GM21786 (cell line): Measurements from ENCODE around the gene INPP5A.

Source experiments
- ATAC-seq: cut with Tn5 transposase; IDR thresholded peaks from one replicate; pipeline ENCODE4 v1.9.1; 2021; ENCODE audit not compliant: unreplicated experiment

INPP5A gene

DNA sequence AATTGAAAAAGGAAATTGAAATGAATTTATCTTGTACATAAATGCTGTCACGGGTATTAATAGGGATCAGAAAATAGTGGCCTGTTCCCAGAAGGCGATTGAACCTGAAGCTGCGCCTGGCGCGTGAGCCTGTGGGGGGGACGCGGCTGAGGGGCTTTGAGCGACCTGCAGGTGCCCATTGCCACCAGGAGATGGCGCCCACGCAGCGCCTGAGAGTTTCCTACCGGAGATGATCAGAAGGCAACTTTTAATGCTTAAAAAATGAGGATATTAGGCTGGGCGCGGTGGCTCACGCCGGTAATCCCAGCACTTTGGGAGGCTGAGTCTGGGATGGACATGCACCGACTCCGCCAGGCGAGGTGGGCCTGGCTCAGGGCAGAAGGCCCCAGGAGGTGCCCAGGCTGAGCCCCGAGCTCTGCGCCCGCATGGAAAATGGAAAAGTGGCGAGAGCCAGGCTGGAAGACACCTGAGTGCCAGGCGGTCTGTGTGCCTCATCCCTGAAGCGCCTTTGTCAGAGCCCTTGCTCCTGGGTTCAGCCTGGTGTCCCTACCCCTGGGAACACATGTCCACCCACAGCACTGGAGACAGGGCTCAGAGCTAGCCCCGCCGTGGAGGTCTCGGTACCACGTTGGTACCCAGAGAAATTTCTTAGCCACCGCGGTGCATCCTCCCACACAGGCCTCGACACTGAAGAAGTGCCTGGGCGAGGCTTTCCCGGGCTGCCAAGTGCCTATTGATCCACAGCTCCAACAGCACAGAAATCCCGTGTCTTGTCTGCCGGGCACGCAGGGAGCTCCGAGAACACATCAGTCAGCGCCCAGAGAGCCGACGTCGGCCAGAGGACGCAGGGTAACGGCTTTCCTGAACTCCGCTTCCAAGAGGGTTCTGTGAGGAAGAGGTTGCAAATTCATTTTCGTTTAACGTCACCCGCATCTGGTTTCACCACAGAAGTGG lies 117.4 kb downstream of the INPP5A start:
- no peak for ATAC-seq

DNA sequence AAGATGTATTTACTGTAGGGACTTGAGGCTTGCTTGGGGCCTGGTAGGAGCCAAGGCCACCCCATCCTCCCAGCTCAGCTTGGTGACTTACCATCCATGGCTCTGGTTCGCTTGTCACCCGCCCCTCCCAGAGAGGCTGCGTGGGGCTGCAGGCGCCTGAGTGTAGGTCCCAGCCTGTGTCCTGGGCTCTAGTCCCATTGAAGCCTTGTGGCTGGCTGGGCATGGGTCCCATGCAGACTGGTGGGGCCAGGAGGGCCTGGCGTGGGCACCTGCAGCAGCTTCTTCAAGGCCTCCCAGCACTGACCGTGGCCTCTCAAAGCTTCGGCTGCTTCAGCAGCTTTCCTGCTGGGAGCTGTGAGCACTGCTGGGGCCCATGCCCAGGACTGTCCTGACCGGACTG lies 118.1 kb downstream of the INPP5A start:
- ATAC-seq, result no peak

DNA sequence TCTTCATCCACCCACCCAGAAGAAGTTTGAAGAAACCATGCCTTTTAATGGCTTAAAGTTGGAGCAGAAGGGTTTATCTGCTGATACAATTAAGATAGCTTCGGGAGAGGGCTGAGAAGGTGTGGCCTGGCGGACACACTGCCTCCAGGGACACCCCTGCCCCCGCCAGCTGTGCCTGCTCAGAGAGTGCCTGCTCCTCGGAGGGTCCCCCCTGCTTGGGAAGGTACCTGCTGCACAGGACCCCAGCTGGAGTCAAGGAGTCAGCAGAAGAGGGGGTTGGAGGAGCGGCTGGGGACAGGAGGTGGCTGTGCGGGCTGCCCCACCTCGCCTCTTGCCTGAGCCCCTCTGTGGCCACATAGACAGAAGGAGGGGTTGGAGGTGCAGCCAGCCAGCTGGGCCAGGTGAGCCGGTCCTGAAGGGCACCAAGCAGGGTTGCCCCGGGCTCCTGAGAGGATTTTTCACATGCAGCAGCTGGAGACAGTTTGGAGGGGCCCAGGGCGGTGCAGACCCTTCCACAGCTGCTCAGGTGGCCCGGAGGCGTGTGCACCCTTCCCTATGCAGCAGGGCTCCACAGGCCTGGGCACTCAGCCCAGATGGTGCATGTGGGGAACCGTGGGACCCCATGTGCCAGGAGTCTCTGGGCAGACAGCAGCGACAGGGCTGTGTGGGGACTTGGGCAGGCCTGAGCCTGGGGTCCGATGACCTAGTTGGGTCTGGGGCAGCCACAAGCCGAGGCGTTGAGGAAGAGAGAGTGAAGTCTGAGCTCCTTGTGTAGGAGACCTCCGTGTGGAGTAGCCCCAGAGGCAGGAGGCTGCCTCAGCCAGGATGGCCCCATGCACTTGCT lies 118.9 kb downstream of the INPP5A start:
- ATAC-seq, result no peak

- no peak for ATAC-seq
Measured at GRCh38 chr10:132657127-132657706, 119.6 kb downstream of the INPP5A start.

- ATAC-seq, result no peak
Measured at GRCh38 chr10:132657748-132658147, 120.2 kb downstream of the INPP5A start.

DNA sequence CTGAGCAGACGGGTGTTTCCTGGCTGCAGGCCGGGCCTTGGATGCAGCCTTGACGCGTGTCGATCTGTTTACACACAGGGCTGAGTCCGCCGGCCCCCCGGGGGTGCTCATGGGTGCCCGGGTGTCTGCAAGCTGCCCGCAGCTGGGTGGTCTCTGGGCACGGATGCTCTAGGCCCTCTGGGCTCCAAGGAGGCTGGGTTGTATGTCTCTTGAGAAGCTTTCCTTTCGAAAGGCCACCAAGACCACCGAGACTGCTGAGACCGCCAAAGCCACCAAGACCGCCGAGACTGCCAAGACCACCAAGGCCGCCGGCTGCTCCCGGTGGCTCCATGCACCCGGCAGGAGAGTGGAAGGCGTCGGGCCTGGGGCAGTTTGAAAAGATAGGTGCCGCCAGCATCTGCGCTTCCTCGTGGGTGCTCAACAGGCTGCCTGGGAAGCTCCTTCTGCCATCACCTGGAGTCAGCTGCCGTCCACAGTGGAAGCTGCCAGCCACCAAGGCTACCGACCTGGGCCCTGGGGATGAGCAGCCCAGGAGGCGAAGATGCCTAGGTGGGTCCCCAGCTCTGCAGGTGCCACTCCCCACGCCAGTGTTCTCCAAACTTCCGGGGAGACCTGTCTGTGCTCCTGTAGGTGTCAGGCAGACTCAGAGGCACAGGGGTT lies 121.1 kb downstream of the INPP5A start:
- no peak for ATAC-seq

DNA sequence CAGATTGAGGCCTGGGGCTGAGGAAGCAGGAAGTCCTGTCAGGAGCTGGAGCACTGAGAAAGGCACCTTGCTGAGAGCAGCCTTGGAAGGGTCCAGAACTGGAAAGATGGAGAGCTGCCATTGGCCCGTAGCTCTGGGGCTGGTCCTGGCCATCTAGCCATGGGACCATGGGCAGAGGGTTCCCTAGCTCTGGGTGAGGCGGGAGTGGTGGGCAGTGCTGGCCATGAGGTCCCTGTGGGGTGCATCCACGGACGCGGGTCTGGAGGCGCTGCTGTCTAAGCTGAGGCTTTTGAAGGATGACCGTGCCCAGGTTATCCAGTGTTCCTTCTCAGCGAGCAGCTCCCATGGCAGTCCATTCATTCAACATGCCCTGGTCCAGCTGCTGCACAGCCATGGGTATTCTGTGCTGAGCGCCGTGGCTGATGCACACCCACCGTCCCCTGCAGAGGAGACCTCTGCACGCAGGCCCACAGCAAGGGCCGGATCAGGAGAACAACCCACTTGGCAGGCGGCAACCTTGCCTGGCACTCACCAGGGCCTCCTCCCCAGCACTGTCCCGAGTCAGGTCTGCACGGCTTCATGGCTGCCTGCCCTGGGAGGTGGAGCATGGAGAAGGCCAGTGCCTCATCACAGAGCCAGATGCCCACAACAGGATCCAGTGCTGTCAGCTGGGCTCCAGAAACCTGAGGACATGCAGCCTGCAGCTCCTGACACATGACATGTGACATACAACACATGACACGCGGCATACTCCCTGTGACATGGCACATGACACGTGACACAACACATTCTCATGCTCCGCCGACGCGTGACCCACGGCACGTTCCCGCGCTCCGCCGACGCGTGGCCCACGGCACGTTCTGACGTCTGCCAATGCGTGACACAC lies 121.9 kb downstream of the INPP5A start:
- ATAC-seq, result no peak

DNA sequence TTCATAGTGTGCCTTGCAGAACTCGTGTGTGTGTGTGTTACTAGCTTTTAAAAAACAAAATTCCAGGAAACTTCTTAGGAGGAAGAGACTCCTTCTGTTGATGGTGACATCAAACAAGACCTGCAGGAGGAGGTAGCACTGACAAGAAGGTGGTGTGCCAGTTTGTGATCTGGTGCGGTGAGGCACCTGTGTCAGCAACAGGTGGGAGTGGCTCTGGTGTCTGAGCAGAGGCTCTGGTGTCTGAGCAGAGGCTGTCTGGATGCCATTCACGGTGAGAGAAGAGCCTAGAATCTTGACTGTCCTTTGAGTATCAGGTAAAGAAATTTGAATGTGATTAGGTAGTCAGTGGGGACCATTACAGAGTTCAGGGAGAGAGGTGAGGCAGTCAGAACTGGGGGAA lies 122.8 kb downstream of the INPP5A start:
- ATAC-seq, result no peak

DNA sequence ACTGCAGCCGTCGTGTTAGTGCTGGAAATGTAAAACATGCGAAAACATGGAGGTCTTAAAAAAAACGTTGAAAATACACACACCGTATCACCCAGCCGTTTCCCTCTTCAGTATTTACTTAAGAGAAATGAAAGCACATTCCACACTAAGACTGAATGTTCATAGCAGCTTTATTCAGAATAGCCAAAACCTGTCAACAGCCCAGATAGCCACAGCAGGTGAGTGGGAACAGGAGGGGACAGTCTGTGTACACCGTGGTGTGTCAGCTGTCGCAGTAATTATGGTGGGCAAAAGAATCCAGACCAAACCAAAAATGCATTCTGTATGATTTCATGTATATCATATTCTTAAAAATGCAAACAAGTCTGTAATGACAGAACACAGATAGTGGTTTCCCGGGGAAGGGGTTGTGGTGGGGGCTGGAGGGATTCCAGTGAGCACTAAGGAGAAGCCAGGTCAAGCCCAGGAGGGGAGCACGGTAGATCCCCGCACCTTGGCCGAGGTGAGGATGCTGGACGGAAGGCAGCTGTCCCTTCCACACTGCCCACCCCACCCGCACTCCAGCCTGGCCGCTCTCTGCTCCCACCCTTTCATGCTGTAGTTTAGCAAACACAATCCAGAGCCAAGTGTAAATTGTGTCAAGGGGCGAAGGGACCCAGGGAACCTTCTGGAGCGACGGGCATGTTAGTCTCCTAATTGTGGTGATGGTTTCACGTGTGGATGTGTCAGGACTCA lies 124.8 kb downstream of the INPP5A start:
- no peak for ATAC-seq

DNA sequence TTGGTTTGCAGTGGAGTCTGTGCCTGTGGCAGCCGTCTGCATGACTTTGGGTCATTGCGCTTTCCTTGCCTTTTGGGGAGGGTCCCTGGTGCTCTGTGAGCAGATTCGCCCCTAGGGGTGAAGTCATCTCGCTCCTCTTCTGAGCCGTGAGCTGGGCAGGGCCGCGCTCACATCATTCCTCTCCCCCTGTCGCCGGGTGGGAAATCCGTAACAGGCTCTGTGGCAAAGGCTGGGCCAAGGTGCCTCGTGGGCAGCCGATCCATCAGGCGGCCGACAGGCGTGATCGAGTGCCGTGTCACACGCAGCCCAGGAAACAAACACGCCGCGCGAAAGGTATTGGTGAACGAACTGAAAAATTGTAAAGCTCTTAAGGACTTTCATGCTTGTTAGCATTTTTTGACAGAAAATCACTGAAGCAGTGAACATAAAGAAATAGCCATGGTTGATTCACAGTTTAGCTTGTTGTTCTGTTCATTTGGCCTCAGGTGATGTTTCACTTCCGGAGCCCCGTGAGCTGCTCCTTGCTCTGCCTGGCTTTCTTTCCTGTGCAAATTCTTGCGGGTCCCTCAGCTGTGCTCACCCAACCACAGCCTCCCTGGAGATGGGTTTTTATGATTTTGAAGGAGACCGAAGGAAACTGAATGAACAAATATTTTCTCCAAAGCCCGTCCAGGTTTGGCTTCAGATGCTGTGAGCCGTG lies 126.2 kb downstream of the INPP5A start:
- ATAC-seq, result no peak

DNA sequence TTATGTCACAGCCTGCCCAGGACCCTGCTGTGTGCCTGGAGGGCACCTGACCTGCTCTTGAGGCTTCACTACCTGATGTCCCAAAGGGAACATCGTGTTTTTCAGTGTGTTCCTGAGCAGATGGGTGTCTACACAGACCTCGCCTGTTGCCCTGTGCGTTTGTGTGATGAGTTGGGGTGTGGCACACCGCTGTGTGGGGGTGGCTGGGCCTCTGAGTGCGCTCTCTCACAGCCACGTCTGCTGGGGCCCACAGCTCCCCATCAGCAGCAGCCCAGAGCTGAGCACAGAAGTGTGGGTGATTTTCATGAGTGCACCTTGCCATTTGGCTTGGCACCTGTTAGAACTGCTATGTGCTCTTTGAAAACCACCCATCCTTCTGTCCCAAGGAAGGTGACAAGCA lies 126.8 kb downstream of the INPP5A start:
- no peak for ATAC-seq

- ATAC-seq, result no peak
Measured at GRCh38 chr10:132664883-132665282, 127.3 kb downstream of the INPP5A start.

DNA sequence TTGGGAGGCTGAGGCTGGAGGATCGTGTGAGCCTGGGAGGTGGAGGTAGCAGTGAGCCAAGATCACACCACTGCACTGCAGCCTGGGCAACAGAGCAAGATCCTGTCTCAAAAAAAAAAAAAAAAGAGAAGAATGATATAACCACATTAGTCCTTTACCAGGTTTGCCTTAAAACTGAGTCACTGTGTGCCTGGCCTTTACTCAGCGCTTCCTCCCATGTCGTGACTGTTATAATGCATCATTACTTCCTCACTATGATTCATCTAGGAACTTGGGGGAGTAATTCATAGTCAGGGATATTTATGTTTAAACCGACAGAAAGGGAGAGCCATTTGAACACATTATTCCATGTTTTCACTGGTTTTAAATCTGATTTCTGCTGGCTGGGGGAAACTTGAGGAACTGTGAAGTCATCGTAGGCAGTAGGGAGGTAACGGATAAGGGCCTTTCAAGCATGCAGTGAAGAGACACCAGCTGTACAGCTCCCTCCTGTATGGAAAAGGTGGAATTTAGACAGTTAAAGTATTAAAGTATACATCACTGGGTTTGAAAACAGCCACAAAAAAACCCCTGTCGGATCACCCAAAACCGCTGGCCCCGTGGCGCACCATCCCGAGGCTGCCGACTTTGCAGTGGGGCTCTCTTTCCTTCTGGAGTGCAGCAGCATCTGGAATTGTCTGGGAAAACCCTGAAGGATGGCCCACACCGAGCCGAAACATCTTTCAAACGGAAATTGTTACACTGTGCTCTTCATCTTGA lies 128.5 kb downstream of the INPP5A start:
- no peak for ATAC-seq

- no peak for ATAC-seq
Measured at GRCh38 chr10:132666705-132667341, 129.2 kb downstream of the INPP5A start.

DNA sequence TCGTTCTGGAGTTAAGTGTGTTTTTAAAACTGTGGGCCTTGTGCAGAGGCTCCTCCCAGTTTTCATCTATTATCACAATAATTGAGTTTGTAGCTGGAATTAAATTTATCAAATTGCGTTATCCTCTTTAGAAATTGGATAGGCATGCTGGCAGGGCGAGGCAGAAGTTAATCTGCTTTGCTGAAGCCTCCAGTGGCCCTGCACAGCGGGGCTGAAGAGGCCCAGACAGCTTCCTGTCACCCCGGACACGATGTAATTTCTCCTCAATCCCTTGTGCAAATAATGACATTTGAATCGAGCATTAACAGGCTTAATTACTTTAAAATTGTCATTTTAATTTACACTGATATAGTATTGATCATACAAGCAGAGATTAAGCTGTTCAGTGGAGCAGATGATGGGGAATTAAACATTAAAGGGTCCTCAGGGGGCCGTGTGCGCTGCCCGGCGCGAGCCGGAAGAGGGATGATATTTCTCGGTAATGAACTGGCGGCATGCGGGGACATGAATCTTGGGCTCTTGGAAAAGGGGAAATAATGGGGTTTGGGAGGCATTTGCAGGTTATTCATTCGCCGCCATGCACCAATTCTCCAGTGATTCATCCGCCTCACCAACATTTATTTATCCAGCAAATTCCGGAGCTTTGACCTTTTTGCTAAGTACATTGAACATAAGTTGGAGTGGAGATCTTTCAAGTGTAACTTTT lies 129.9 kb downstream of the INPP5A start:
- ATAC-seq, result no peak

DNA sequence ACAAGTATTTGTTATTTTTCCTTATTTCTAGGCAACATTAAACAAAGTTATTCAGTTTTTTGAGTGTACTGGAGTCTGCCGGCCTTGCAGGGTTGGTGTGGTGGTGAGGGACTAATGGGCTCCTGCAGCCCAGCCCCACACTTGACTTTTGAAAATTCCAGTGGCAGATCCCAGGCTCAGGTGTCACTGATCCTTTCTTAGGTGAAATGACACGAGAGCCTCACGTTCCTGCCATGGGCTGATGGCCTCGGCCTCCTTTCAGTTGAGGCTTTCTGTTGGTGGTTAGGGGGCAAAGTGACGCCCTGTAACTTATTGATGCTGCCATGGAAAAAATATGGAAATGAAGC lies 130.4 kb downstream of the INPP5A start:
- ATAC-seq, result no peak

- ATAC-seq, result no peak
Measured at GRCh38 chr10:132669208-132669861, 131.7 kb downstream of the INPP5A start.
